Nephron (organoid): ENCODE results near the gene PMM2.
"Not testable (repeated sequence)": the region's sequence is repeated elsewhere in the genome, so short reads cannot be mapped to it uniquely, and the experiment has no call there.

Source experiments
- H3K27ac Mint-ChIP-seq, 3 experiments: 2 replicates each; pipeline ENCODE4 v1.8.0; 2020; ENCODE audit warnings: mixed read lengths in 3 of 3, mild to moderate bottlenecking in 2 of 3, moderate library complexity in 1 of 3
- H3K27me3 Mint-ChIP-seq: 2 replicates; pipeline ENCODE4 v1.8.0; 2021; ENCODE audit warnings: low read depth, mild to moderate bottlenecking, moderate library complexity, mixed read lengths
- H3K36me3 Mint-ChIP-seq: 2 replicates; pipeline ENCODE4 v1.8.0; 2020; ENCODE audit warnings: low read depth, mixed read lengths
- H3K4me1 Mint-ChIP-seq: 2 replicates; pipeline ENCODE4 v1.8.0; 2020; ENCODE audit warnings: mixed read lengths
- H3K4me3 Mint-ChIP-seq, 3 experiments: 2 replicates each; pipeline ENCODE4 v1.8.0; 2020; ENCODE audit warnings: mild to moderate bottlenecking in 3 of 3, mixed read lengths in 3 of 3, moderate library complexity in 2 of 3
- H3K9me3 Mint-ChIP-seq: 2 replicates; pipeline ENCODE4 v1.8.0; 2020; ENCODE audit warnings: mixed read lengths
- CTCF ChIP-seq, 3 experiments: fragments of 200-600 bp; sonication (generic); IDR thresholded peaks; one replicate each; pipeline ENCODE4 v1.5.0; 2021; ENCODE audit warnings: antibody characterized with exemption in 3 of 3; ENCODE audit not compliant: unreplicated experiment in 3 of 3

Gene PMM2

GRCh38 chr16:8867932-8868415 is 70.3 kb downstream of the PMM2 start:
- Mint-ChIP-seq H3K27ac (peak overlapping the region; percentile 84 to 90 (median 87)), H3K9me3 (no peaks in the 10 kb centered on the region), H3K4me3 (peak overlapping the region; percentile 89 to 99 (median 95)), H3K27me3 (no peaks in the 10 kb centered on the region), H3K36me3 (no peaks in the 10 kb centered on the region), H3K4me1 (peaks cover 50% of the 10 kb centered on the region)
- no peak for TF ChIP-seq CTCF (IDR thresholded peaks at IDR 0.05; ENCODE audit: unreplicated experiment in 3 of 3)

GRCh38 chr16:8868416-8869211 is 71.0 kb downstream of the PMM2 start, which contains the start of gene CARHSP1:
Gene CARHSP1 (minus strand): TSS chr16:8869006. CDS start chr16:8859328, 9,678 bp downstream.
- Mint-ChIP-seq H3K4me1 (peaks cover 50% of the 10 kb centered on the region), H3K9me3 (no peaks in the 10 kb centered on the region)

GRCh38 chr16:8869212-8869987 is 71.8 kb downstream of the PMM2 start:
- peak overlapping the region; percentile 84 to 89 (median 87) for H3K4me3 Mint-ChIP-seq
- peak overlapping the region; percentile 43 to 87 (median 52) for H3K27ac Mint-ChIP-seq
- peak in 1 of 3 experiments; percentile 8 for TF ChIP-seq CTCF (IDR thresholded peaks at IDR 0.05; ENCODE audit: unreplicated experiment in 3 of 3)
- no peaks in the 10 kb centered on the region for H3K36me3 Mint-ChIP-seq
- H3K4me1 Mint-ChIP-seq, result peaks cover 42% of the 10 kb centered on the region
- no peaks in the 10 kb centered on the region for H3K27me3 Mint-ChIP-seq
- H3K9me3 Mint-ChIP-seq, result no peaks in the 10 kb centered on the region

More at GRCh38 chr16:8868416-8869211, 71.0 kb downstream of the PMM2 start, which contains the start of gene CARHSP1:
- Mint-ChIP-seq H3K4me3 (peak within 1 kb of the TSS; percentile 89 to 99 (median 95)), H3K27me3 (no peaks in the 10 kb centered on the region), H3K27ac (peak within 1 kb of the TSS; percentile 84 to 90 (median 87)), H3K36me3 (no peaks in the 10 kb centered on the region)
- no peak for TF ChIP-seq CTCF (IDR thresholded peaks at IDR 0.05; ENCODE audit: unreplicated experiment in 3 of 3)

GRCh38 chr16:8869988-8870241 is 72.3 kb downstream of the PMM2 start:
- H3K27me3 Mint-ChIP-seq, H3K9me3 Mint-ChIP-seq, H3K36me3 Mint-ChIP-seq, H3K27ac Mint-ChIP-seq: not testable (repeated sequence)
- peak overlapping the region in 1 of 3 experiments; percentile 25 for H3K4me3 Mint-ChIP-seq
- H3K4me1 Mint-ChIP-seq, result peaks cover 38% of the 10 kb centered on the region

- no peak overlapping the region for H3K27ac Mint-ChIP-seq
- H3K4me3 Mint-ChIP-seq, result no peak overlapping the region
- TF ChIP-seq CTCF (IDR thresholded peaks at IDR 0.05; ENCODE audit: unreplicated experiment in 3 of 3), result no peak
- no peaks in the 10 kb centered on the region for H3K9me3 Mint-ChIP-seq
- H3K4me1 Mint-ChIP-seq, result peaks cover 21% of the 10 kb centered on the region
- no peaks in the 10 kb centered on the region for H3K27me3 Mint-ChIP-seq
- no peaks in the 10 kb centered on the region for H3K36me3 Mint-ChIP-seq
These were observed 74.4 kb downstream of the PMM2 start for GRCh38 chr16:8872071-8872470.
